ENCODE data around the gene FLVCR2. TPM values are rescaled to one million over a fixed set of nuclear protein-coding genes. Genes with fewer than 3 reads are reported as not detected.

FLVCR2 gene
- total and polyA plus RNA-seq, 2 experiments from 2014 or later = 1.4 to 3.1 TPM

DNA sequence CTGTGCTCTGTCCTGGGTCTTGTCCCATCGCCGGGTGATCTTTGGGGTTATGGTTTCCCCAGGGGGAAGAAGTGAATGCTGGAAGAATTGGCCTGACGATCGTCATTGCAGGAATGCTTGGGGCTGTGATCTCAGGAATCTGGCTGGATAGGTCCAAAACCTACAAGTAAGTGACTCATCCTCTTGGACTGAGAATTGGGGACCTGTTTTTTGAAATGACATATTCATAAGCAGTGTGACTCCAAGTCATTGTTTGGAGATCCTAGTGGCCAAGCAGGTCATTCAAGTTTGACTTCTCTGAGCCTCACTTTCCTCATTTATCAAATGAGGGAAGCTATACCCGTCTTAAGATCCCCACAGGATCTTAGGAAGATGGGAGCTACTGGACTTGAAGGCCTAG is 56.4 kb downstream of the FLVCR2 start:
- H3K9me3 Mint-ChIP-seq = no peaks in the 10 kb centered on the region
- H3F3A ChIP-seq (replicated peaks; ENCODE audit: low read depth) = peaks cover 3% of the 10 kb centered on the region; the same call in 1 of the 2 replicates
- no peak for ATAC-seq
- H3K27me3 Mint-ChIP-seq (ENCODE audit: insufficient read depth, low read depth, poor library complexity) = peaks cover 14% of the 10 kb centered on the region
- no peak overlapping the region for H3K4me3 ChIP-seq
- DNase-seq (ENCODE audit: low spot score) = no peak
- no peak overlapping the region for H2AFZ ChIP-seq
- H3K36me3 Mint-ChIP-seq (ENCODE audit: low read depth) = peaks cover 12% of the 10 kb centered on the region; the same call in 2 of the 3 replicates
- no peak overlapping the region for H3K4me2 ChIP-seq
- no peak overlapping the region for H3K27ac Mint-ChIP-seq
- peaks cover 10% of the 10 kb centered on the region for H3K9me2 ChIP-seq (ENCODE audit: insufficient read depth)
- TF ChIP-seq POLR2AphosphoS5 (IDR thresholded peaks at IDR 0.05; ENCODE audit: low read depth) = no peak
- no peak for TF ChIP-seq CREB1 (CRISPR knock-in tag; IDR thresholded peaks at IDR 0.05; ENCODE audit: low read depth)
- TF ChIP-seq JUNB (IDR thresholded peaks at IDR 0.05; ENCODE audit: unreplicated experiment) = no peak
- TF ChIP-seq, protein P1, sequence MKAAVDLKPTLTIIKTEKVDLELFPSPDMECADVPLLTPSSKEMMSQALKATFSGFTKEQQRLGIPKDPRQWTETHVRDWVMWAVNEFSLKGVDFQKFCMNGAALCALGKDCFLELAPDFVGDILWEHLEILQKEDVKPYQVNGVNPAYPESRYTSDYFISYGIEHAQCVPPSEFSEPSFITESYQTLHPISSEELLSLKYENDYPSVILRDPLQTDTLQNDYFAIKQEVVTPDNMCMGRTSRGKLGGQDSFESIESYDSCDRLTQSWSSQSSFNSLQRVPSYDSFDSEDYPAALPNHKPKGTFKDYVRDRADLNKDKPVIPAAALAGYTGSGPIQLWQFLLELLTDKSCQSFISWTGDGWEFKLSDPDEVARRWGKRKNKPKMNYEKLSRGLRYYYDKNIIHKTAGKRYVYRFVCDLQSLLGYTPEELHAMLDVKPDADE (IDR thresholded peaks at IDR 0.05) = no peak
- TF ChIP-seq NANOG (IDR thresholded peaks at IDR 0.05; ENCODE audit: borderline replicate concordance) = no peak
- TF ChIP-seq, protein P2, sequence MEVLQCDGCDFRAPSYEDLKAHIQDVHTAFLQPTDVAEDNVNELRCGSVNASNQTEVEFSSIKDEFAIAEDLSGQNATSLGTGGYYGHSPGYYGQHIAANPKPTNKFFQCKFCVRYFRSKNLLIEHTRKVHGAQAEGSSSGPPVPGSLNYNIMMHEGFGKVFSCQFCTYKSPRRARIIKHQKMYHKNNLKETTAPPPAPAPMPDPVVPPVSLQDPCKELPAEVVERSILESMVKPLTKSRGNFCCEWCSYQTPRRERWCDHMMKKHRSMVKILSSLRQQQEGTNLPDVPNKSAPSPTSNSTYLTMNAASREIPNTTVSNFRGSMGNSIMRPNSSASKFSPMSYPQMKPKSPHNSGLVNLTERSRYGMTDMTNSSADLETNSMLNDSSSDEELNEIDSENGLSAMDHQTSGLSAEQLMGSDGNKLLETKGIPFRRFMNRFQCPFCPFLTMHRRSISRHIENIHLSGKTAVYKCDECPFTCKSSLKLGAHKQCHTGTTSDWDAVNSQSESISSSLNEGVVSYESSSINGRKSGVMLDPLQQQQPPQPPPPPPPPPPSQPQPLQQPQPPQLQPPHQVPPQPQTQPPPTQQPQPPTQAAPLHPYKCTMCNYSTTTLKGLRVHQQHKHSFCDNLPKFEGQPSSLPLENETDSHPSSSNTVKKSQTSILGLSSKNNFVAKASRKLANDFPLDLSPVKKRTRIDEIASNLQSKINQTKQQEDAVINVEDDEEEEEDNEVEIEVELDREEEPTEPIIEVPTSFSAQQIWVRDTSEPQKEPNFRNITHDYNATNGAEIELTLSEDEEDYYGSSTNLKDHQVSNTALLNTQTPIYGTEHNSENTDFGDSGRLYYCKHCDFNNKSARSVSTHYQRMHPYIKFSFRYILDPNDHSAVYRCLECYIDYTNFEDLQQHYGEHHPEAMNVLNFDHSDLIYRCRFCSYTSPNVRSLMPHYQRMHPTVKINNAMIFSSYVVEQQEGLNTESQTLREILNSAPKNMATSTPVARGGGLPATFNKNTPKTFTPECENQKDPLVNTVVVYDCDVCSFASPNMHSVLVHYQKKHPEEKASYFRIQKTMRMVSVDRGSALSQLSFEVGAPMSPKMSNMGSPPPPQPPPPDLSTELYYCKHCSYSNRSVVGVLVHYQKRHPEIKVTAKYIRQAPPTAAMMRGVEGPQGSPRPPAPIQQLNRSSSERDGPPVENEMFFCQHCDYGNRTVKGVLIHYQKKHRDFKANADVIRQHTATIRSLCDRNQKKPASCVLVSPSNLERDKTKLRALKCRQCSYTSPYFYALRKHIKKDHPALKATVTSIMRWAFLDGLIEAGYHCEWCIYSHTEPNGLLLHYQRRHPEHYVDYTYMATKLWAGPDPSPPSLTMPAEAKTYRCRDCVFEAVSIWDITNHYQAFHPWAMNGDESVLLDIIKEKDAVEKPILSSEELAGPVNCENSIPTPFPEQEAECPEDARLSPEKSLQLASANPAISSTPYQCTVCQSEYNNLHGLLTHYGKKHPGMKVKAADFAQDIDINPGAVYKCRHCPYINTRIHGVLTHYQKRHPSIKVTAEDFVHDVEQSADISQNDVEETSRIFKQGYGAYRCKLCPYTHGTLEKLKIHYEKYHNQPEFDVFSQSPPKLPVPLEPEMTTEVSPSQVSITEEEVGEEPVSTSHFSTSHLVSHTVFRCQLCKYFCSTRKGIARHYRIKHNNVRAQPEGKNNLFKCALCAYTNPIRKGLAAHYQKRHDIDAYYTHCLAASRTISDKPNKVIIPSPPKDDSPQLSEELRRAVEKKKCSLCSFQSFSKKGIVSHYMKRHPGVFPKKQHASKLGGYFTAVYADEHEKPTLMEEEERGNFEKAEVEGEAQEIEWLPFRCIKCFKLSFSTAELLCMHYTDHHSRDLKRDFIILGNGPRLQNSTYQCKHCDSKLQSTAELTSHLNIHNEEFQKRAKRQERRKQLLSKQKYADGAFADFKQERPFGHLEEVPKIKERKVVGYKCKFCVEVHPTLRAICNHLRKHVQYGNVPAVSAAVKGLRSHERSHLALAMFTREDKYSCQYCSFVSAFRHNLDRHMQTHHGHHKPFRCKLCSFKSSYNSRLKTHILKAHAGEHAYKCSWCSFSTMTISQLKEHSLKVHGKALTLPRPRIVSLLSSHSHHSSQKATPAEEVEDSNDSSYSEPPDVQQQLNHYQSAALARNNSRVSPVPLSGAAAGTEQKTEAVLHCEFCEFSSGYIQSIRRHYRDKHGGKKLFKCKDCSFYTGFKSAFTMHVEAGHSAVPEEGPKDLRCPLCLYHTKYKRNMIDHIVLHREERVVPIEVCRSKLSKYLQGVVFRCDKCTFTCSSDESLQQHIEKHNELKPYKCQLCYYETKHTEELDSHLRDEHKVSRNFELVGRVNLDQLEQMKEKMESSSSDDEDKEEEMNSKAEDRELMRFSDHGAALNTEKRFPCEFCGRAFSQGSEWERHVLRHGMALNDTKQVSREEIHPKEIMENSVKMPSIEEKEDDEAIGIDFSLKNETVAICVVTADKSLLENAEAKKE (CRISPR knock-in tag; IDR thresholded peaks at IDR 0.05) = no peak
- TF ChIP-seq ZNF114 (CRISPR knock-in tag; IDR thresholded peaks at IDR 0.05) = no peak
- no peak for TF ChIP-seq STAT1 (IDR thresholded peaks at IDR 0.05; ENCODE audit: unreplicated experiment)
- TF ChIP-seq EZH2 (IDR thresholded peaks at IDR 0.05; ENCODE audit: low read depth, unreplicated experiment) = no peak
- TF ChIP-seq ZNF331 (CRISPR knock-in tag; IDR thresholded peaks at IDR 0.05; ENCODE audit: low read depth) = no peak
- peaks cover 25% of the 10 kb centered on the region for H3K4me1 ChIP-seq (ENCODE audit: insufficient read depth)
- no peaks in the 10 kb centered on the region for H3K27me3 ChIP-seq (ENCODE audit: insufficient read depth)
- H4K20me1 ChIP-seq (replicated peaks; ENCODE audit: insufficient read depth) = no peaks in the 10 kb centered on the region
- H3K36me3 ChIP-seq (ENCODE audit: insufficient read depth) = no peaks in the 10 kb centered on the region; the same call in 1 of the 2 replicates
- H3K27ac ChIP-seq (ENCODE audit: low read depth) = no peak overlapping the region
- peaks cover 41% of the 10 kb centered on the region for H3K4me1 Mint-ChIP-seq
- H3K79me2 ChIP-seq (replicated peaks; ENCODE audit: insufficient read depth) = no peaks in the 10 kb centered on the region
- no peak overlapping the region for H3K4me3 Mint-ChIP-seq
